ENCODE data around the gene NOM1. TPM values are rescaled to one million over a fixed set of nuclear protein-coding genes. Genes with fewer than 3 reads are reported as not detected.

Gene NOM1
- polyA plus RNA-seq, 2 of the 4 experiments (the other 2 are of a cell fraction): 15.5 to 17.7 TPM

GRCh38 chr7:156962145-156962544 is 12.6 kb downstream of the NOM1 start (continued):
- TF ChIP-seq CHD4 (IDR thresholded peaks at IDR 0.05; ENCODE audit: borderline replicate concordance) (no peak), NFE2L2 (conservative IDR thresholded peaks at IDR 0.05; ENCODE audit: low read length) (no peak), GATA3 (IDR thresholded peaks at IDR 0.05; ENCODE audit: borderline replicate concordance) (no peak), HEYL (CRISPR knock-in tag; IDR thresholded peaks at IDR 0.05) (no peak), PHF8 (IDR thresholded peaks at IDR 0.05; ENCODE audit: borderline replicate concordance, low read depth) (no peak)

- CTCF ChIA-PET: interaction anchor here (7.4 kb wide), 1 partner anchor 12 kb away, joined by 42 read pairs; the partner anchor contains the start of gene NOM1
- 97% methylated on average over 16 of the region's 16 CpGs for WGBS (ENCODE audit: missing lambda C conversion rate)
- no peak for FAIRE-seq
Measured at GRCh38 chr7:156962897-156963296, 13.4 kb downstream of the NOM1 start.

GRCh38 chr7:156963472-156963871 is 14.0 kb downstream of the NOM1 start:
- H3K9me3 ChIP-seq: no peaks in the 10 kb centered on the region
- H3K4me2 ChIP-seq: no peak overlapping the region
- POLR2A ChIA-PET: no interaction called here
- no peak overlapping the region for H3K4me3 ChIP-seq
- H3K27ac ChIP-seq: no peak overlapping the region
- no peak for DNase-seq (ENCODE audit: low read depth in 1 of 2, low spot score in 1 of 2)
- no peak for ATAC-seq
- CTCF ChIA-PET: interaction anchor here (7.4 kb wide), 1 partner anchor 13 kb away, joined by 42 read pairs; the partner anchor contains the start of gene NOM1
- no peak for TF ChIP-seq HOXA7 (CRISPR knock-in tag; IDR thresholded peaks at IDR 0.05)
- no peak for TF ChIP-seq MAZ (IDR thresholded peaks at IDR 0.05; ENCODE audit: borderline replicate concordance, low read depth, low read length)
- TF ChIP-seq KDM5A (IDR thresholded peaks at IDR 0.05): no peak
- no peak for TF ChIP-seq MYC (IDR thresholded peaks at IDR 0.05; ENCODE audit: borderline replicate concordance, low read length)
- TF ChIP-seq JUNB (IDR thresholded peaks at IDR 0.05): no peak
- no peak for TF ChIP-seq CHD4 (IDR thresholded peaks at IDR 0.05; ENCODE audit: borderline replicate concordance)
- WGBS (ENCODE audit: missing lambda C conversion rate): 92% methylated on average over 12 of the region's 12 CpGs
- no peaks in the 10 kb centered on the region for H3K4me1 ChIP-seq
- FAIRE-seq: no peak

More at GRCh38 chr7:156962897-156963296, 13.4 kb downstream of the NOM1 start:
- DNase-seq (ENCODE audit: low read depth in 1 of 2, low spot score in 1 of 2): no peak
- no peaks in the 10 kb centered on the region for H3K4me1 ChIP-seq
- ATAC-seq: no peak
- no peaks in the 10 kb centered on the region for H3K9me3 ChIP-seq
- H3K4me3 ChIP-seq: no peak overlapping the region
- H3K4me2 ChIP-seq: no peak overlapping the region
- TF ChIP-seq RFX5 (IDR thresholded peaks at IDR 0.05) (no peak), CTCF (IDR thresholded peaks at IDR 0.05) (no peak), RAD21 (conservative IDR thresholded peaks at IDR 0.05 in 1 of 2, IDR thresholded peaks at IDR 0.05 in 1 of 2) (no peak), RARB (CRISPR knock-in tag; IDR thresholded peaks at IDR 0.05) (no peak), HES2 (IDR thresholded peaks at IDR 0.05) (no peak), PHF8 (IDR thresholded peaks at IDR 0.05; ENCODE audit: borderline replicate concordance, low read depth) (no peak), CEBPB (IDR thresholded peaks at IDR 0.05) (no peak), HOXB13 (CRISPR knock-in tag; IDR thresholded peaks at IDR 0.05; ENCODE audit: low read depth) (no peak), BCL3 (IDR thresholded peaks at IDR 0.05) (no peak)
- H3K27ac ChIP-seq: no peak overlapping the region
- POLR2A ChIA-PET: no interaction called here

GRCh38 chr7:156964971-156965370 is 15.5 kb downstream of the NOM1 start:
- CTCF ChIA-PET: interaction anchor here (0.8 to 7.4 kb wide), 4 partner anchors 8 to 258 kb away, joined by 3 to 42 read pairs (median 4); partner anchors contain the start of gene NOM1
- FAIRE-seq (no peak), DNase-seq (ENCODE audit: low read depth in 1 of 2, low spot score in 1 of 2) (no peak), ATAC-seq (no peak)
- Histone ChIP-seq H3K4me3 (no peak overlapping the region), H3K4me2 (no peak overlapping the region), H3K27ac (no peak overlapping the region), H3K4me1 (no peaks in the 10 kb centered on the region), H3K9me3 (no peaks in the 10 kb centered on the region)
- TF ChIP-seq TP53 (CRISPR knock-in tag; IDR thresholded peaks at IDR 0.05): no peak
- no peak for TF ChIP-seq BCL3 (IDR thresholded peaks at IDR 0.05)
- no peak for TF ChIP-seq FOXS1 (CRISPR knock-in tag; IDR thresholded peaks at IDR 0.05)
- TF ChIP-seq CBX8 (IDR thresholded peaks at IDR 0.05): no peak
- no peak for TF ChIP-seq POLR2AphosphoS2 (conservative IDR thresholded peaks at IDR 0.05; ENCODE audit: low read length)
- no peak for TF ChIP-seq EHF (CRISPR knock-in tag; IDR thresholded peaks at IDR 0.05)
- TF ChIP-seq HOXB5 (CRISPR knock-in tag; IDR thresholded peaks at IDR 0.05): no peak
- no peak for TF ChIP-seq HDAC2 (IDR thresholded peaks at IDR 0.05)
- no peak for TF ChIP-seq NPAS2 (CRISPR knock-in tag; IDR thresholded peaks at IDR 0.05; ENCODE audit: borderline replicate concordance)
- TF ChIP-seq KDM1A (IDR thresholded peaks at IDR 0.05; ENCODE audit: low read depth): no peak
- TF ChIP-seq CHD4 (IDR thresholded peaks at IDR 0.05; ENCODE audit: borderline replicate concordance): no peak
- TF ChIP-seq NFE2L2 (conservative IDR thresholded peaks at IDR 0.05; ENCODE audit: low read length): no peak
- no peak for TF ChIP-seq NR3C1 (IDR thresholded peaks at IDR 0.05)
- TF ChIP-seq ZNF302 (CRISPR knock-in tag; IDR thresholded peaks at IDR 0.05): no peak
- TF ChIP-seq HEYL (CRISPR knock-in tag; IDR thresholded peaks at IDR 0.05): no peak
- no peak for TF ChIP-seq FOSB (CRISPR knock-in tag; IDR thresholded peaks at IDR 0.05)
- WGBS (ENCODE audit: missing lambda C conversion rate): 91% methylated on average over 11 of the region's 11 CpGs
- POLR2A ChIA-PET: no interaction called here

All from A549 (cell line).